Activated B cell treated with CpG ODN at 0.5 μM for 24 hours (primary cell): ENCODE measurements around the gene RAPGEF1. TPM values are rescaled to one million over a fixed set of nuclear protein-coding genes. Genes with fewer than 3 reads are reported as not detected.

ENCODE experiments used
- ATAC-seq: fragments of 200-7000 bp; cut with Tn5 transposase; one replicate; pipeline ENCODE4 v1.10.0; 2021; ENCODE audit warnings: low read depth, mild to moderate bottlenecking, moderate library complexity
- CTCF ChIA-PET: fragments of 350-600 bp; sonication (Branson Sonifier 250); formaldehyde crosslinking; loops from one replicate; lab custom pipeline; 2021; ENCODE audit warnings: antibody characterized with exemption; lab: Charles Lee
- POLR2A ChIA-PET: fragments of 350-600 bp; sonication (Branson Sonifier 250); formaldehyde crosslinking; loops from one replicate; lab custom pipeline; 2021; ENCODE audit warnings: antibody characterized with exemption; lab: Charles Lee
- DNase-seq: peaks from one replicate; pipeline ENCODE4 v3.0.0; 2022
- H3K27ac Mint-ChIP-seq: one replicate; pipeline ENCODE4 v1.8.0; 2020; ENCODE audit warnings: mixed read lengths
- H3K27me3 Mint-ChIP-seq: one replicate; pipeline ENCODE4 v1.8.0; 2021; ENCODE audit warnings: mixed read lengths
- H3K36me3 Mint-ChIP-seq: one replicate; pipeline ENCODE4 v1.8.0; 2021; ENCODE audit warnings: low read depth, mixed read lengths
- H3K4me1 Mint-ChIP-seq: one replicate; pipeline ENCODE4 v1.8.0; 2021; ENCODE audit warnings: mixed read lengths
- H3K4me3 Mint-ChIP-seq: one replicate; pipeline ENCODE4 v1.8.0; 2020; ENCODE audit warnings: mild to moderate bottlenecking, mixed read lengths
- H3K9me3 Mint-ChIP-seq: one replicate; pipeline ENCODE4 v1.8.0; 2020; ENCODE audit warnings: mixed read lengths
- CTCF ChIP-seq: fragments of 200-600 bp; IDR thresholded peaks from one replicate; pipeline ENCODE4 v1.8.0; 2022; ENCODE audit warnings: antibody characterized with exemption, mild to moderate bottlenecking
- intact Hi-C: fragments of 100-400 bp; cut with micrococcal nuclease; formaldehyde crosslinking; loops from one replicate; pipeline ENCODE4 v1.15.1; 2024
- total RNA-seq: library from RNA; stranded (reverse); gene quantifications from 2 replicates; pipeline ENCODE4 v1.2.3, GENCODE V29; 2022

RAPGEF1 gene
- total RNA-seq, 1 donor from 2014 or later: 318 TPM

DNA sequence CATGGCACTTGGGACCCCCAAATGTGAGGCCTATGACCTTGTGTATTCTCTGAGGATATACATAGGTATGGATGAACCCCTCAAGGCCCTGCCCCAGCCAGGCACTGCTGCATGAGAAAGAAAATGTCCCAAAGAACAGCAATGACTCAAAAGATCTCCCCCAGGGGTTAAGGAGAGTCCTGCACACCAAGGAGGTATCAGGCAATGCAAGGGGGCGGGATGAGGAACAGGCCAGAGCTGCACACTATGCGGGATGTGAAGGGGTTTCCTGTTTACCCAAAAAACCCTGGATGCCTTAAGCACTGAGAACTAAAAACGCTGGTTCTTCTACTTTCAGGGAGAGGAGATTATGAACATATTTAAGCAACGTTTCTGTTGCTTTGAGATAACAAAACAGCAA, 3.4 kb downstream of the RAPGEF1 start:
- ATAC-seq: no peak
- no peaks in the 10 kb centered on the region for H3K27me3 Mint-ChIP-seq
- CTCF ChIA-PET: interaction anchor here (1.1 to 1.7 kb wide), 5 partner anchors 9 to 144 kb away, joined by 4 to 8 read pairs (median 4); no protein-coding TSS in a partner anchor
- intact Hi-C loops: no loop called here
- H3K4me1 Mint-ChIP-seq: peaks cover 76% of the 10 kb centered on the region
- H3K4me3 Mint-ChIP-seq: peak overlapping the region; percentile 79
- POLR2A ChIA-PET: interaction anchor here (0.7 to 24.2 kb wide), 9 partner anchors 7 to 111 kb away, joined by 3 to 683 read pairs (median 6); no protein-coding TSS in a partner anchor
- H3K27ac Mint-ChIP-seq: peak overlapping the region; percentile 89
- no peaks in the 10 kb centered on the region for H3K9me3 Mint-ChIP-seq
- peaks cover 49% of the 10 kb centered on the region for H3K36me3 Mint-ChIP-seq
- TF ChIP-seq CTCF: no peak
- no peak for DNase-seq

GRCh38 chr9:131735238-131736128, 4.4 kb downstream of the RAPGEF1 start:
- DNase-seq (no peak), ATAC-seq (no peak)
- peak overlapping the region; percentile 89 for H3K27ac Mint-ChIP-seq
- H3K4me3 Mint-ChIP-seq: peak overlapping the region; percentile 79
- no peaks in the 10 kb centered on the region for H3K27me3 Mint-ChIP-seq
- intact Hi-C loops: no loop called here
- peaks cover 85% of the 10 kb centered on the region for H3K4me1 Mint-ChIP-seq
- H3K9me3 Mint-ChIP-seq: no peaks in the 10 kb centered on the region
- peaks cover 50% of the 10 kb centered on the region for H3K36me3 Mint-ChIP-seq
- ChIA-PET POLR2A (interaction anchor here (0.7 to 24.2 kb wide), 8 partner anchors 6 to 110 kb away, joined by 3 to 683 read pairs (median 28); no protein-coding TSS in a partner anchor), CTCF (interaction anchor here (1.1 to 1.6 kb wide), 5 partner anchors 8 to 106 kb away, joined by 4 to 5 read pairs (median 4); no protein-coding TSS in a partner anchor)
- no peak for TF ChIP-seq CTCF

- TF ChIP-seq CTCF: no peak
- Mint-ChIP-seq H3K4me3 (peak overlapping the region; percentile 79), H3K4me1 (peaks cover 87% of the 10 kb centered on the region), H3K9me3 (no peaks in the 10 kb centered on the region), H3K36me3 (peaks cover 50% of the 10 kb centered on the region), H3K27ac (peak overlapping the region; percentile 89), H3K27me3 (no peaks in the 10 kb centered on the region)
- ATAC-seq (no peak), DNase-seq (no peak)
- POLR2A ChIA-PET: interaction anchor here (7.1 to 24.2 kb wide), 3 partner anchors 10 to 110 kb away, joined by 50 to 683 read pairs (median 567); no protein-coding TSS in a partner anchor
- CTCF ChIA-PET: interaction anchor here (1.3 kb wide), 1 partner anchor 99 kb away, joined by 4 read pairs; no protein-coding TSS in a partner anchor
- intact Hi-C loops: no loop called here
Observed at GRCh38 chr9:131734781-131735180, 5.1 kb downstream of the RAPGEF1 start.

- no peak for DNase-seq
- Mint-ChIP-seq H3K36me3 (peaks cover 52% of the 10 kb centered on the region), H3K27ac (peak overlapping the region; percentile 89), H3K4me1 (peaks cover 92% of the 10 kb centered on the region), H3K4me3 (peak overlapping the region; percentile 79), H3K9me3 (peaks cover 2% of the 10 kb centered on the region), H3K27me3 (no peaks in the 10 kb centered on the region)
- ChIA-PET POLR2A (interaction anchor here (1.0 to 24.2 kb wide), 9 partner anchors 10 to 149 kb away, joined by 3 to 683 read pairs (median 14); no protein-coding TSS in a partner anchor), CTCF (interaction anchor here (1.2 to 8.1 kb wide), 2 partner anchors 56 to 143 kb away, joined by 5 to 44 read pairs; no protein-coding TSS in a partner anchor)
- no peak for TF ChIP-seq CTCF
- no peak for ATAC-seq
- intact Hi-C loops: no loop called here
Observed at GRCh38 chr9:131734165-131734610, 5.7 kb downstream of the RAPGEF1 start.
